Mesendoderm (in vitro differentiated cells): ENCODE results near the gene FBXL17.
"Not testable (repeated sequence)": the region's sequence is repeated elsewhere in the genome, so short reads cannot be mapped to it uniquely, and the experiment has no call there.

Experiments
- DNase-seq: peaks from one replicate; pipeline ENCODE4 v3.0.0; 2013
- H2AK5ac ChIP-seq: 2 replicates; pipeline ENCODE4 v1.6.1; 2013; ENCODE audit warnings: low read length, inconsistent platforms
- H2BK120ac ChIP-seq: 2 replicates; pipeline ENCODE4 v1.6.1; 2013; ENCODE audit warnings: low read depth, mild to moderate bottlenecking, low read length, moderate library complexity, mixed read lengths
- H2BK15ac ChIP-seq: replicated peaks from 2 replicates; pipeline ENCODE4 v1.6.1; 2013; ENCODE audit warnings: low read depth, mild to moderate bottlenecking, moderate library complexity
- H2BK5ac ChIP-seq: 2 replicates; pipeline ENCODE4 v1.6.1; 2013; ENCODE audit warnings: low read length, inconsistent platforms
- H3K18ac ChIP-seq: 2 replicates; pipeline ENCODE4 v1.6.1; 2013; ENCODE audit warnings: mild to moderate bottlenecking, low read length, mixed read lengths
- H3K23ac ChIP-seq: one replicate; pipeline ENCODE4 v1.6.1; 2013; ENCODE audit warnings: low read length
- H3K27ac ChIP-seq: 2 replicates; pipeline ENCODE4 v1.5.1; 2013; ENCODE audit warnings: low read depth, mild to moderate bottlenecking, inconsistent platforms, low read length, moderate library complexity
- H3K27me3 ChIP-seq: 2 replicates; pipeline ENCODE4 v1.6.1; 2013; ENCODE audit warnings: low read length, control low read depth, mild to moderate bottlenecking, inconsistent platforms; ENCODE audit not compliant: insufficient read depth, poor library complexity
- H3K36me3 ChIP-seq: 2 replicates; pipeline ENCODE4 v1.6.1; 2013; ENCODE audit warnings: low read length, inconsistent platforms; ENCODE audit not compliant: control insufficient read depth, insufficient read depth
- H3K4ac ChIP-seq: one replicate; pipeline ENCODE4 v1.6.1; 2013; ENCODE audit warnings: low read depth, mild to moderate bottlenecking, low read length, moderate library complexity
- H3K4me1 ChIP-seq: 2 replicates; pipeline ENCODE4 v1.6.1; 2013; ENCODE audit warnings: low read depth, low read length, inconsistent platforms; ENCODE audit not compliant: control insufficient read depth
- H3K4me2 ChIP-seq: 2 replicates; pipeline ENCODE4 v1.6.1; 2013; ENCODE audit warnings: low read length
- H3K4me3 ChIP-seq: 2 replicates; pipeline ENCODE4 v1.5.1; 2013; ENCODE audit warnings: mild to moderate bottlenecking, low read length
- H3K56ac ChIP-seq: one replicate; pipeline ENCODE4 v1.6.1; 2013; ENCODE audit warnings: low read length
- H3K79me1 ChIP-seq: 2 replicates; pipeline ENCODE4 v1.6.1; 2013; ENCODE audit warnings: low read length, inconsistent platforms
- H3K79me2 ChIP-seq: 2 replicates; pipeline ENCODE4 v1.6.1; 2013; ENCODE audit warnings: mild to moderate bottlenecking, low read length; ENCODE audit not compliant: control insufficient read depth, insufficient read depth
- H3K9ac ChIP-seq: 2 replicates; pipeline ENCODE4 v1.6.1; 2013; ENCODE audit warnings: low read length, inconsistent platforms
- H4K5ac ChIP-seq: one replicate; pipeline ENCODE4 v1.6.1; 2013; ENCODE audit warnings: low read length
- H4K8ac ChIP-seq: one replicate; pipeline ENCODE4 v1.6.1; 2013; ENCODE audit warnings: low read depth, mild to moderate bottlenecking, control low read depth, low read length, moderate library complexity
- WGBS: extraction: QIAGEN DNeasy Blood & Tissue Kit; methylation state at CpG from one replicate; pipeline ENCODE4 v1.1.7; 2013; ENCODE audit warnings: low lambda C conversion rate, missing lambda C conversion rate; ENCODE audit not compliant: insufficient coverage; ENCODE audit errors: extremely low coverage; 5-methylcytosine and 5-hydroxymethylcytosine counted together

The FBXL17 gene

GRCh38 chr5:108418197-108418596, 36.3 kb upstream of the FBXL17 start:
- Histone ChIP-seq H3K23ac (no peak overlapping the region), H3K4me2 (no peak overlapping the region), H3K4me1 (no peaks in the 10 kb centered on the region), H4K8ac (no peak overlapping the region), H2BK120ac (no peak overlapping the region), H3K79me1 (no peaks in the 10 kb centered on the region), H2BK15ac (no peak overlapping the region), H2BK5ac (no peak overlapping the region), H2AK5ac (no peak overlapping the region), H3K9ac (no peak overlapping the region), H4K5ac (no peak overlapping the region), H3K4me3 (no peak overlapping the region), H3K27ac (no peak overlapping the region), H3K36me3 (no peaks in the 10 kb centered on the region), H3K4ac (no peak overlapping the region), H3K56ac (no peak overlapping the region), H3K27me3 (no peaks in the 10 kb centered on the region), H3K18ac (no peak overlapping the region), H3K79me2 (no peaks in the 10 kb centered on the region)
- DNase-seq = no peak
- no CpG with 5 or more reads among the region's 8 CpGs for WGBS

GRCh38 chr5:108417166-108417670, 35.3 kb upstream of the FBXL17 start:
- no peak overlapping the region for H3K4me3 ChIP-seq
- no peak overlapping the region for H2BK15ac ChIP-seq
- H2BK5ac ChIP-seq = no peak overlapping the region
- no peak overlapping the region for H3K9ac ChIP-seq
- no peak overlapping the region for H4K8ac ChIP-seq
- no peak overlapping the region for H3K56ac ChIP-seq
- H2BK120ac ChIP-seq = no peak overlapping the region
- WGBS = no CpG with 5 or more reads among the region's 5 CpGs
- no peak overlapping the region for H3K4ac ChIP-seq
- no peaks in the 10 kb centered on the region for H3K36me3 ChIP-seq
- no peaks in the 10 kb centered on the region for H3K4me1 ChIP-seq
- no peak overlapping the region for H3K18ac ChIP-seq
- H4K5ac ChIP-seq = no peak overlapping the region
- no peak for DNase-seq
- no peak overlapping the region for H2AK5ac ChIP-seq
- no peaks in the 10 kb centered on the region for H3K27me3 ChIP-seq
- no peak overlapping the region for H3K4me2 ChIP-seq
- no peak overlapping the region for H3K27ac ChIP-seq
- H3K79me2 ChIP-seq = no peaks in the 10 kb centered on the region
- no peaks in the 10 kb centered on the region for H3K79me1 ChIP-seq
- no peak overlapping the region for H3K23ac ChIP-seq

GRCh38 chr5:108415726-108416125, 33.8 kb upstream of the FBXL17 start:
- Histone ChIP-seq H2AK5ac (no peak overlapping the region), H3K56ac (no peak overlapping the region), H2BK15ac (no peak overlapping the region), H3K23ac (no peak overlapping the region), H3K4ac (no peak overlapping the region), H3K36me3 (no peaks in the 10 kb centered on the region), H3K9ac (no peak overlapping the region), H3K79me2 (no peaks in the 10 kb centered on the region), H2BK5ac (no peak overlapping the region), H3K27ac (no peak overlapping the region), H3K4me2 (no peak overlapping the region), H3K27me3 (no peaks in the 10 kb centered on the region), H4K8ac (no peak overlapping the region), H3K4me1 (no peaks in the 10 kb centered on the region), H4K5ac (no peak overlapping the region), H3K79me1 (no peaks in the 10 kb centered on the region), H3K4me3 (no peak overlapping the region), H2BK120ac (no peak overlapping the region), H3K18ac (no peak overlapping the region)
- DNase-seq = no peak

DNA sequence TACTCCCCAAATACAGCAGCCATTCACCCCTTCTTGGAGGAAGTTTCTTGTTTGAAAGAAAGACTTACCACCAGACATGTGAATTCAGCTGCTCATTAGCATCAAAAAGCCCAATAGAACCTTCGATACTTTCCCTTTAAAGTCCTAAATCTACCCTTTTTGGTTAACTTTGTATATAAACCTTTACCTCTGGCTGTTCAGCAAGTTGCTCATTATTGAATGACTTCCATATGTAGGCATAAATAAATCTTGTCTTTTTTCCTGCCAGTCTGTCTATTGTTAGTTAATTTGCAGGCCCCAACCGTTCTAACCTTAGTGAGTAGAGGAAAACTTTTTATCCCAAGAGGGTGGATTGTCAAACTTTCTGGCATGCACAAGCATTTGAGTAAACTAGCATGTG, 27.9 kb upstream of the FBXL17 start:
- Histone ChIP-seq H3K4me1 (no peaks in the 10 kb centered on the region), H4K8ac (no peak overlapping the region), H3K4me2 (no peak overlapping the region), H2BK5ac (no peak overlapping the region), H2AK5ac (no peak overlapping the region), H3K18ac (no peak overlapping the region), H3K79me2 (no peaks in the 10 kb centered on the region), H2BK120ac (no peak overlapping the region), H3K27me3 (no peaks in the 10 kb centered on the region), H3K27ac (no peak overlapping the region), H3K9ac (no peak overlapping the region), H2BK15ac (no peak overlapping the region), H3K4me3 (no peak overlapping the region), H3K79me1 (no peaks in the 10 kb centered on the region), H3K56ac (no peak overlapping the region), H3K36me3 (no peaks in the 10 kb centered on the region), H3K23ac (no peak overlapping the region), H3K4ac (no peak overlapping the region), H4K5ac (no peak overlapping the region)
- no peak for DNase-seq
- no CpG with 5 or more reads among the region's 2 CpGs for WGBS

GRCh38 chr5:108405201-108405600, 23.3 kb upstream of the FBXL17 start:
- H2BK5ac ChIP-seq, H3K23ac ChIP-seq, H2BK120ac ChIP-seq, H3K4me3 ChIP-seq, H2AK5ac ChIP-seq, H4K8ac ChIP-seq, H3K27me3 ChIP-seq, DNase-seq, H3K56ac ChIP-seq, H4K5ac ChIP-seq, H3K36me3 ChIP-seq, H3K79me1 ChIP-seq, H3K4ac ChIP-seq, H3K4me2 ChIP-seq, H3K9ac ChIP-seq, H2BK15ac ChIP-seq, H3K27ac ChIP-seq, H3K79me2 ChIP-seq, H3K4me1 ChIP-seq, H3K18ac ChIP-seq: not testable (repeated sequence)
- WGBS = no CpG with 5 or more reads among the region's 3 CpGs

DNA sequence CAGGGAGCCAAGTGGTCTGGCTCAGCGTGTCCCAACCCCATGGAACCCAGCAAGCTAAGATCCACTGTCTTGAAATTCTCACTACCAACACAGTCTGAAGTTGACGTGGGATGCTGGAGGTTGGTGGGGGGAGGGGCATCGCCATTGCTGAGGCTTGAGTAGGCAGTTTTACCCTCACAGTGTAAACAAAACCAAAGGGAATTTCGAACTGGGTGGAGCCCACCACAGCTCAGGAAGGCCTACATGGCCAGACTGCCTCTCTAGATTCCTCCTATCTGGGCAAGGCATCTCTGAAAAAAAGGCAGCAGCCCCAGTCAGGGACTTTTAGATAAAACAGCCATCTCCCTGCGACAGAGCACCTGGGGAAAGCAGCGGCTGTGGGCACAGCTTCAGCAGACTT, 17.1 kb upstream of the FBXL17 start:
- Histone ChIP-seq H3K18ac (no peak overlapping the region), H3K4me3 (no peak overlapping the region), H2AK5ac (no peak overlapping the region), H3K27me3 (no peaks in the 10 kb centered on the region), H2BK15ac (no peak overlapping the region), H2BK5ac (no peak overlapping the region), H3K27ac (no peak overlapping the region), H4K5ac (no peak overlapping the region), H3K9ac (no peak overlapping the region), H3K56ac (no peak overlapping the region), H3K4ac (no peak overlapping the region), H3K79me2 (no peaks in the 10 kb centered on the region), H3K36me3 (no peaks in the 10 kb centered on the region), H3K79me1 (no peaks in the 10 kb centered on the region), H4K8ac (no peak overlapping the region), H3K23ac (no peak overlapping the region), H3K4me2 (no peak overlapping the region), H3K4me1 (no peaks in the 10 kb centered on the region), H2BK120ac (no peak overlapping the region)
- WGBS = no CpG with 5 or more reads among the region's 6 CpGs
- DNase-seq = no peak
